ENCODE data around the gene TNNI2. TPM values are rescaled to one million over a fixed set of nuclear protein-coding genes. Genes with fewer than 3 reads are reported as not detected.

Gene TNNI2
- total RNA-seq, 4 donors from 2014 or later: 1.8 to 12.6 TPM; not detected in 2

- TF ChIP-seq CTCF (IDR thresholded peaks at IDR 0.05; ENCODE audit: low read depth): no peak
These were observed 10.8 kb upstream of the TNNI2 start for GRCh38 chr11:1827931-1828330.

- no peak for TF ChIP-seq CTCF (IDR thresholded peaks at IDR 0.05; ENCODE audit: low read depth)
These were observed 10.2 kb upstream of the TNNI2 start for GRCh38 chr11:1828542-1828941.

- TF ChIP-seq CTCF (IDR thresholded peaks at IDR 0.05; ENCODE audit: low read depth): no peak
These were observed 9.6 kb upstream of the TNNI2 start for GRCh38 chr11:1829039-1829820.

- TF ChIP-seq CTCF (IDR thresholded peaks at IDR 0.05; ENCODE audit: low read depth): no peak
These were observed 8.8 kb upstream of the TNNI2 start for GRCh38 chr11:1830004-1830321.

- no peak for TF ChIP-seq CTCF (IDR thresholded peaks at IDR 0.05; ENCODE audit: low read depth)
These were observed 8.2 kb upstream of the TNNI2 start for GRCh38 chr11:1830322-1831223.

- TF ChIP-seq CTCF (IDR thresholded peaks at IDR 0.05; ENCODE audit: low read depth): no peak
These were observed 7.2 kb upstream of the TNNI2 start for GRCh38 chr11:1831338-1832210.

Measured in subcutaneous adipose tissue (tissue), 4 donors.